HCT116 (cell line): ENCODE data around the gene BANF1. TPM values are rescaled to one million over a fixed set of nuclear protein-coding genes. Genes with fewer than 3 reads are reported as not detected.
A peak's percentile ranks its signal among the peaks of the same experiment; 100 is the strongest.

Experiments used
- ATAC-seq: fragments of 200-7000 bp; cut with Tn5 transposase; 2 replicates; pipeline ENCODE4 v1.9.1; 2020; ENCODE audit warnings: mild to moderate bottlenecking, moderate library complexity
- BruUV-seq: library from RNA; stranded (reverse); fragments of 400-500 nt; replicated peaks from 2 replicates; lab custom pipeline; 2021; lab: Mats Ljungman, UMichigan
- CTCF ChIA-PET: fragments of 300-600 bp; sonication (Branson Sonifier 250); formaldehyde crosslinking; loops from one replicate; lab custom pipeline; 2021; ENCODE audit warnings: antibody characterized with exemption; lab: Charles Lee
- POLR2A ChIA-PET: fragments of 300-600, 350-600 bp; sonication (Branson Sonifier 250); formaldehyde crosslinking; loops from one replicate; lab custom pipeline; 2021; ENCODE audit warnings: antibody characterized with exemption; lab: Charles Lee
- RAD21 ChIA-PET, 2 experiments: fragments of 300-600 bp; sonication (Branson Sonifier 250); formaldehyde crosslinking; loops; one replicate each; lab custom pipeline; 2023; ENCODE audit warnings: low total read pairs in 2 of 2; ENCODE audit not compliant: uncharacterized antibody in 2 of 2, unreplicated experiment in 2 of 2, low non-redundant PET in 1 of 2; lab: Charles Lee
- DNase-seq: peaks from one replicate; pipeline ENCODE4 v3.0.0-alpha.2; 2010; ENCODE audit warnings: low read depth, low spot score
- H2AFZ ChIP-seq: fragments of 200-600 bp; shearing (Covaris generic), sonication (generic); 2 replicates; pipeline ENCODE4 v1.6.1; 2017; ENCODE audit warnings: low read depth, mixed run types, mixed read lengths, antibody characterized with exemption, low read length; ENCODE audit not compliant: poor library complexity, severe bottlenecking
- H3K27ac ChIP-seq: 2 replicates; pipeline ENCODE4 v1.5.1; 2012; ENCODE audit warnings: low read depth, low read length
- H3K27me3 ChIP-seq: fragments of 200-600 bp; sonication (generic); 2 replicates; pipeline ENCODE4 v1.6.1; 2016; ENCODE audit warnings: mixed run types, low read length, mixed read lengths; ENCODE audit not compliant: insufficient read depth
- H3K36me3 ChIP-seq, 2 experiments: fragments of 200-500 bp in 1 of 2; fragments of 200-600 bp in 1 of 2; sonication (Bioruptor generic) in 1 of 2; sonication (generic) in 1 of 2; 2 replicates each; pipeline versions ENCODE4 v1.5.1 to v1.6.1; 2014 to 2016; ENCODE audit warnings: low read length in 2 of 2, inconsistent platforms in 1 of 2, mixed read lengths in 1 of 2, mixed run types in 1 of 2; ENCODE audit not compliant: insufficient read depth in 2 of 2, control insufficient read depth in 1 of 2
- H3K4me1 ChIP-seq, 2 experiments: fragments of 200-600 bp in 1 of 2; sonication (generic) in 1 of 2; 2 replicates each; pipeline versions ENCODE4 v1.5.1 to v1.6.1; 2012 to 2017; ENCODE audit warnings: low read length in 2 of 2, inconsistent platforms in 1 of 2, mild to moderate bottlenecking in 1 of 2, mixed read lengths in 1 of 2, mixed run types in 1 of 2, moderate library complexity in 1 of 2; ENCODE audit not compliant: insufficient read depth in 2 of 2, control insufficient read depth in 1 of 2
- H3K4me2 ChIP-seq: fragments of 200-600 bp; sonication (generic); 2 replicates; pipeline ENCODE4 v1.6.1; 2017; ENCODE audit warnings: mixed run types, low read length, mixed read lengths
- H3K4me3 ChIP-seq, 2 experiments: fragments of 200-600 bp in 1 of 2; sonication (generic) in 1 of 2; replicated peaks in 1 of 2; 2 replicates each; pipeline ENCODE4 v1.5.1; 2011 to 2016; ENCODE audit warnings: low read length in 2 of 2, control low read depth in 1 of 2, low read depth in 1 of 2, mild to moderate bottlenecking in 1 of 2, mixed read lengths in 1 of 2, mixed run types in 1 of 2
- H3K79me2 ChIP-seq: fragments of 200-600 bp; sonication (generic); 2 replicates; pipeline ENCODE4 v1.6.1; 2017; ENCODE audit warnings: mild to moderate bottlenecking, mixed run types, low read length, moderate library complexity, mixed read lengths; ENCODE audit not compliant: insufficient read depth
- H3K9ac ChIP-seq: fragments of 200-600 bp; sonication (generic); 2 replicates; pipeline ENCODE4 v1.6.1; 2016; ENCODE audit warnings: low read length, mixed read lengths
- H3K9me2 ChIP-seq: fragments of 200-600 bp; sonication (generic), shearing (Covaris generic); 2 replicates; pipeline ENCODE4 v1.6.1; 2017; ENCODE audit warnings: mixed run types, mild to moderate bottlenecking, moderate library complexity; ENCODE audit not compliant: insufficient read depth
- H3K9me3 ChIP-seq, 2 experiments: fragments of 200-500 bp in 1 of 2; fragments of 200-600 bp in 1 of 2; sonication (Bioruptor generic) in 1 of 2; sonication (generic) in 1 of 2; 2 replicates each; pipeline ENCODE4 v1.6.1; 2014 to 2017; ENCODE audit warnings: low read length in 2 of 2, mixed read lengths in 2 of 2, inconsistent platforms in 1 of 2, low read depth in 1 of 2, mild to moderate bottlenecking in 1 of 2, mixed run types in 1 of 2, moderate library complexity in 1 of 2; ENCODE audit not compliant: control insufficient read depth in 1 of 2, insufficient read depth in 1 of 2
- H4K20me1 ChIP-seq: fragments of 200-600 bp; sonication (generic), shearing (Covaris generic); 2 replicates; pipeline ENCODE4 v1.6.1; 2017; ENCODE audit warnings: mixed run types, mild to moderate bottlenecking, moderate library complexity; ENCODE audit not compliant: insufficient read depth
- EZH2 ChIP-seq: fragments of 200-600 bp; sonication (generic); IDR thresholded peaks from 2 replicates; pipeline ENCODE4 v1.6.1; 2017; ENCODE audit warnings: antibody characterized with exemption, mixed run types
- EZH2phosphoT487 ChIP-seq: fragments of 200-600 bp; IDR thresholded peaks from 2 replicates; pipeline ENCODE4 v1.6.1; 2018; ENCODE audit warnings: antibody characterized with exemption, borderline replicate concordance
- SRF ChIP-seq: IDR thresholded peaks from 2 replicates; pipeline ENCODE4 v1.6.1; 2012; ENCODE audit warnings: low read depth
- TCF7L2 ChIP-seq: IDR thresholded peaks from 2 replicates; pipeline ENCODE4 v1.7.0; 2011; ENCODE audit warnings: borderline replicate concordance, inconsistent platforms; ENCODE audit not compliant: insufficient read depth, insufficient read length; ENCODE audit errors: extremely low read depth
- YY1 ChIP-seq: IDR thresholded peaks from 2 replicates; pipeline ENCODE4 v1.6.1; 2011; ENCODE audit warnings: low read length, low read depth, moderate library complexity, mild to moderate bottlenecking; ENCODE audit not compliant: insufficient replicate concordance; ENCODE audit errors: extremely low read depth
- ZFX ChIP-seq: fragments of 450-650 bp; IDR thresholded peaks from 2 replicates; pipeline ENCODE4 v1.6.1; 2017
- ZNF274 ChIP-seq: fragments of 200-500 bp; sonication (Bioruptor generic); IDR thresholded peaks from 2 replicates; pipeline ENCODE4 v1.6.1; 2014; ENCODE audit warnings: mild to moderate bottlenecking, low read depth, low read length, inconsistent platforms
- intact Hi-C: fragments of 100-400 bp; cut with micrococcal nuclease; formaldehyde crosslinking; loops from 2 replicates; pipeline ENCODE4 v1.10.0; 2022
- total RNA-seq: library from RNA; stranded (reverse); gene quantifications from one replicate; pipeline ENCODE4 v1.2.1, GENCODE V29; 2021; ENCODE audit not compliant: unreplicated experiment
- TF ChIP-seq, protein P1 (sequence below): IDR thresholded peaks from 2 replicates; pipeline ENCODE4 v1.6.1; 2011; ENCODE audit warnings: mild to moderate bottlenecking, low read length, moderate library complexity; ENCODE audit not compliant: insufficient replicate concordance; ENCODE audit errors: extremely low read depth
- TF ChIP-seq, protein P2 (sequence below), 3 experiments: fragments of 200-600 bp in 1 of 3; sonication (generic) in 1 of 3; IDR thresholded peaks in 2 of 3; conservative IDR thresholded peaks in 1 of 3; 2 replicates each; pipeline ENCODE4 v1.5.1; 2012 to 2017; ENCODE audit warnings: low read depth in 2 of 3, low read length in 2 of 3, antibody characterized with exemption in 1 of 3, borderline replicate concordance in 1 of 3, control low read depth in 1 of 3, mild to moderate bottlenecking in 1 of 3, mixed read lengths in 1 of 3, mixed run types in 1 of 3, moderate library complexity in 1 of 3; ENCODE audit not compliant: insufficient read depth in 1 of 3

The BANF1 gene
- total RNA-seq, 1 experiment from 2014 or later, result 356 TPM

DNA sequence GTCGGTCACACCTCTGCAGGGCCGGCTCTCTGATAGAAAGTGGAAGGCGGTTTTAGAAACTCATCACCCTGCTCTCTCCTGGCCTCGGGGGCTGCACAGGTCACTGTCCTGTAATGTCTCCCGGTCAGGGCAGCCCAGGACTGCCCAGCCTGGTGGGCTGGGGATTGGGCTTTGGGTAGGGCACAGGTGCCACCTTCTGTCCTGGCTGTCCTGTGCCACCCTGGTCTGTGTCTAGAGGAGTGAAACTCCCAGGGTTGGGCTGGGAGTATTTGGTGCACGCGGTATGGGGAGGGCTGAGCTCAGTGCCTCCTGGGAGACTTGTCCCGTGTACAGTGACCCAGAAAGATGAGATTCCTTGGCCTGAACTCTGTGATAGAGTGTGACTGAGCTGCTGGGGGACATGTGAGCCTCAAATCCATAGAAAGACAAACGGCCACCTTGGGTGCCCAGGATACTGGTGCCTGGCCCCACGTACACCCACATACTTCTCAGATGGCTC is 23.0 kb upstream of the BANF1 start:
- Histone ChIP-seq H4K20me1 (no peaks in the 10 kb centered on the region), H3K4me3 (no peak overlapping the region), H3K9ac (no peak overlapping the region), H3K9me2 (no peaks in the 10 kb centered on the region), H3K9me3 (no peaks in the 10 kb centered on the region), H3K27ac (no peak overlapping the region), H3K4me2 (no peak overlapping the region), H2AFZ (no peak overlapping the region), H3K27me3 (no peaks in the 10 kb centered on the region), H3K4me1 (no peaks in the 10 kb centered on the region), H3K36me3 (peaks cover 0 to 4% of the 10 kb centered on the region in 2 experiments; a peak in 1 of 4 replicates), H3K79me2 (no peaks in the 10 kb centered on the region)
- ATAC-seq (no peak), DNase-seq (no peak)
- TF ChIP-seq ZNF274 (no peak), ZFX (no peak), EZH2phosphoT487 (no peak)
- ChIA-PET CTCF (interaction anchor here (1.3 kb wide), 1 partner anchor 9 kb away, joined by 3 read pairs; no protein-coding TSS in a partner anchor), POLR2A (no interaction called here), RAD21 (no interaction called here)
- BruUV-seq, result no TSS peak
- intact Hi-C loops, result no loop called here

DNA sequence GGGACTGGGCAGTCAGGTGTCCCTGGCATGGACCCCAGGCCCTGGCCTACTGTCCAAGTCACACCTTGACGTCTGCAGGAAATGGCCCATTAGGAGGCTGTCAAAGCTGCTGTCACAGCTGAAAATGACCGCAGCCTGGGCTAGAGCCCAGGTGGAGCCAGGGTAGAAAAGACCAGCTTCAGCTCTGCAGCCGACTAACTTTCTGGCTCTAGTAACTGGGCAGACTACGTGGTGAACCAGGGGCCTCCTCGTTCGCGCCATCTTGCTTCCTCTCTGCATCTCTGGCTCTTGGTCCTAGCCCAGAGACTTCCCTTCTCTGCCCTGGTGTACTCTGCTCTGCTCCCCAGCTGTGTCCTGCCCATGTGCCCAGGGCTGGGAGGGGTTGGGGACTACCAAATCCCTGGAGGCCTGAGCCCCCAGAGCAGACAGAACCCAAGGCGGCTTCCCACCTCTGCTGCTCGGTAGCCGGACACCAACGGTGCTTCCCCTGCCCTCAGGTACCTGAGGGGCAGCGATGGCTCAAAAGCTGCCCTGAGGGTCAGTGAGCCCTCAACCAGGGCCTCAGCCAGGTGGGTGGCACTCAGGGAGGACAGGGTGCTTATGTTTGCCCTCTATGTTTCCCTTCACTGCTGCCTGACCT is 21.1 kb upstream of the BANF1 start:
- H3K9me3 ChIP-seq, result no peaks in the 10 kb centered on the region
- no peak overlapping the region for H3K27ac ChIP-seq
- ATAC-seq (peak; percentile 17; the same call in 1 of the 2 replicates), DNase-seq (no peak)
- no peaks in the 10 kb centered on the region for H4K20me1 ChIP-seq
- no peaks in the 10 kb centered on the region for H3K9me2 ChIP-seq
- ChIA-PET CTCF (no interaction called here), RAD21 (no interaction called here), POLR2A (no interaction called here)
- no peaks in the 10 kb centered on the region for H3K27me3 ChIP-seq
- H3K4me3 ChIP-seq, result no peak overlapping the region
- H3K4me2 ChIP-seq, result no peak overlapping the region
- no peaks in the 10 kb centered on the region for H3K79me2 ChIP-seq
- H3K36me3 ChIP-seq, result peaks cover 0 to 4% of the 10 kb centered on the region in 2 experiments; a peak in 1 of 4 replicates
- intact Hi-C loops, result no loop called here
- H3K9ac ChIP-seq, result no peak overlapping the region
- no TSS peak for BruUV-seq
- H3K4me1 ChIP-seq, result no peaks in the 10 kb centered on the region
- no peak overlapping the region for H2AFZ ChIP-seq
- TF ChIP-seq, protein P1, sequence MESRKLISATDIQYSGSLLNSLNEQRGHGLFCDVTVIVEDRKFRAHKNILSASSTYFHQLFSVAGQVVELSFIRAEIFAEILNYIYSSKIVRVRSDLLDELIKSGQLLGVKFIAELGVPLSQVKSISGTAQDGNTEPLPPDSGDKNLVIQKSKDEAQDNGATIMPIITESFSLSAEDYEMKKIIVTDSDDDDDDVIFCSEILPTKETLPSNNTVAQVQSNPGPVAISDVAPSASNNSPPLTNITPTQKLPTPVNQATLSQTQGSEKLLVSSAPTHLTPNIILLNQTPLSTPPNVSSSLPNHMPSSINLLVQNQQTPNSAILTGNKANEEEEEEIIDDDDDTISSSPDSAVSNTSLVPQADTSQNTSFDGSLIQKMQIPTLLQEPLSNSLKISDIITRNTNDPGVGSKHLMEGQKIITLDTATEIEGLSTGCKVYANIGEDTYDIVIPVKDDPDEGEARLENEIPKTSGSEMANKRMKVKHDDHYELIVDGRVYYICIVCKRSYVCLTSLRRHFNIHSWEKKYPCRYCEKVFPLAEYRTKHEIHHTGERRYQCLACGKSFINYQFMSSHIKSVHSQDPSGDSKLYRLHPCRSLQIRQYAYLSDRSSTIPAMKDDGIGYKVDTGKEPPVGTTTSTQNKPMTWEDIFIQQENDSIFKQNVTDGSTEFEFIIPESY, result no peak
- TF ChIP-seq ZNF274, result no peak
- TF ChIP-seq EZH2, result no peak
- TF ChIP-seq, protein P2, sequence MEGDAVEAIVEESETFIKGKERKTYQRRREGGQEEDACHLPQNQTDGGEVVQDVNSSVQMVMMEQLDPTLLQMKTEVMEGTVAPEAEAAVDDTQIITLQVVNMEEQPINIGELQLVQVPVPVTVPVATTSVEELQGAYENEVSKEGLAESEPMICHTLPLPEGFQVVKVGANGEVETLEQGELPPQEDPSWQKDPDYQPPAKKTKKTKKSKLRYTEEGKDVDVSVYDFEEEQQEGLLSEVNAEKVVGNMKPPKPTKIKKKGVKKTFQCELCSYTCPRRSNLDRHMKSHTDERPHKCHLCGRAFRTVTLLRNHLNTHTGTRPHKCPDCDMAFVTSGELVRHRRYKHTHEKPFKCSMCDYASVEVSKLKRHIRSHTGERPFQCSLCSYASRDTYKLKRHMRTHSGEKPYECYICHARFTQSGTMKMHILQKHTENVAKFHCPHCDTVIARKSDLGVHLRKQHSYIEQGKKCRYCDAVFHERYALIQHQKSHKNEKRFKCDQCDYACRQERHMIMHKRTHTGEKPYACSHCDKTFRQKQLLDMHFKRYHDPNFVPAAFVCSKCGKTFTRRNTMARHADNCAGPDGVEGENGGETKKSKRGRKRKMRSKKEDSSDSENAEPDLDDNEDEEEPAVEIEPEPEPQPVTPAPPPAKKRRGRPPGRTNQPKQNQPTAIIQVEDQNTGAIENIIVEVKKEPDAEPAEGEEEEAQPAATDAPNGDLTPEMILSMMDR (IDR thresholded peaks at IDR 0.05 in 2 of 3, conservative IDR thresholded peaks at IDR 0.05 in 1 of 3; ENCODE audit: borderline replicate concordance in 1 of 3, insufficient read depth in 1 of 3, low read depth in 2 of 3, low read length in 2 of 3), result no peak
- no peak for TF ChIP-seq TCF7L2
- no peak for TF ChIP-seq SRF
- TF ChIP-seq YY1, result no peak
